Endometrium (tissue), 2 donors: ENCODE measurements around the gene NTF3.

ENCODE experiments used
- FAIRE-seq: peaks from 2 replicates; lab custom pipeline; 2012; peaks lifted over from hg19 to GRCh38; lab: Jason Lieb, UNC
- donor health status: control.
- donor health status: control.

NTF3 gene

DNA sequence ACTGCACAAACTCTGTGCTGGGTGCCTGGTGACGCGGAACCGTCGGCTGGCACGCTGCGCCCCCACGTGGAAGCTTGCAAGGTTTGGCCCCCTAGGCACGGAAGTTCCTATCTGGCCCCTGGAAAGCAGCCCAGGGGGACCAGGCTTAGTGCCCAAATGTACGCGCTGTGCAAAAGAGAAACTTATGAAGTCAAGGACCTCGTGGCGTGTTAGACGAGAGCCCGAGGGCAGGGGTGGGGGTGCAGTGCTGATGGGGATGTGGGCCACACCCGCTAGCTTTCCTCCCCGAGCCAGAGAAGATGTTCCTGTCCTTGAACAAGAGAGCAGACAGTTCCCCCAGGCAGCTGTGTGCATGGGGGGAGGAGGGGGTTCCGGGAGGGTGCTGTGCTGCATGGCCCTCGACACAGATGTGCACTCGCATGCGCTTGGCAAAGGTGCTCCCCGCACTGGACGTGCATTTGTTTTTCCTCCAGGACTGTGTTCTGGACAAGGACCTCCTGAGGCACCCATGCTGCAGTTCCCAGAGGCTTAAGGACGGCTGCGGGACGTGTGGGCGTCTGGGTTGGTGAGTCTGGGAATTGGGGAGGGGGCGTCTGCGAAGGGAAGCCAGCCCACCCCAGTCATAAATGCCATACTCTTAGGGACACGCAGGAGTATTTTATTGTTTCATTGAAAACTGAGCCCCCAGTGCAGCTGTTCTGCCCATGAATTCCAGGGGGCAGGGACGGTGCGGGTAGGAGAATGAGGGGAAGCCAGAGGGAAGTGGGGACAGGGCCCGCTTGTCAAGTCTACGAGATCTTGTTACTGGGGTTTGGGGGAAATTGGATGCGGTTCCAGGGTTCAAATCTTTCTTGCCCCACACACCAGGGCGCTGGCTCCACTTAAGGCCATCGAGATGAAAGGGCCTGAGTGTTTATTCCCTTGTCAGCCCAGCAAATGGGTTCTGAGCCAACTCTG, 80.0 kb downstream of the NTF3 start:
- no peak for FAIRE-seq

DNA sequence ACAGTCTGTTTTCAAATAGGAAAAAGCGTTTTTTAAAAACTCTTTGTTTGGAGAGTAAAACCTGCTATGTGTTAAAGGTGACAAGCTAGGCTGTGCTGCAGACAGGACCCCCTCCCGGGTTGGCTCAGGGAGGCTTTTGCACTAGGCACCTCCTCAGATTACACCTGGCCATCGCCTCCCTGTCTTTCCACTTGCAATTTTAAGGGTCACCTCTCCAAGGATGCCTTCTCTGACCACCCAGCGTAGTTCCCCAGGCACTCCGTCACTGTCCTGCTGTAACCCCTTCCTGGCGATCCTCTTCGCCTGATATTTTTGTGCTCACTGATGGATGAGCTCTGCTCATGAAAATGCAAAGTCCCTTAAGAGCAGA, 80.7 kb downstream of the NTF3 start:
- no peak for FAIRE-seq

GRCh38 chr12:5513406-5513805, 81.5 kb downstream of the NTF3 start:
- FAIRE-seq: no peak

DNA sequence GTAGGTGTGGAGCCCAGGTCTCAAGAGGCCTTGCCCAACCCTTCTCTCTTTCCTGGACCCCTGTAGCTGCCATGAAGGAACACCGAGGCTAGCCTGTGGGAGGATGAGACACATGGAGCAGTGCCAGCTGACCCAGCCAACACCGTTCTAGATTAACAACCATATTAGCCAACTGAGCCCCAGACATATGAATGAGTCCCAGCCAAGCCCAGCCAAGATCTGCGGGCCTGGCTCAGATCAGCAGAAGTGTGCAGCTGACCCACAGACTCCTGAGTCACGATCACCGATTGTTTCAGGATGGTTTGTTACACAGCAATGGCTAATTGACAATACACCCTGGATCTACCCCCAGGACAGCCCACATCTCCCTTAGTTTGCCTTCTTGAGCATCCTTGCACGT, 82.1 kb downstream of the NTF3 start:
- FAIRE-seq: no peak

DNA sequence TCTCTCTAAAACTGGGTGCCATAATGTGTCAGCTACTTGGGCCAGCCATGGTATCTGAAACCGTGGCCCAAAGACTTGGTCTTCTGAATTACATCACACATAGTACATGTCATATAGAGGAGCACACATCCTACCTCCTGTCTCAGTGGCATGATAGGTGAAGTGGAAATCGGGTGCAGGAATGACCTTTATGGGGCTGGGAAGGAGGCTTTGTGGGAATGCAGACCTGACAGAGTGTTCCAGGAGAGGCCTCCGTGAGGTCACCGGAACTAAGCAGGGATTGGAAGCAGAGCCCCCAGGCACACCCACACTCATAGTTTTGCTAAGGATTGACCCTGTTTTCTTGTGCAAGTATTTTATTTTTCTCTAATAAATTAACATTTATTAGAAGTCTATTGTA, 82.6 kb downstream of the NTF3 start:
- FAIRE-seq: no peak

- no peak for FAIRE-seq
Measured at GRCh38 chr12:5515458-5515857, 83.5 kb downstream of the NTF3 start.

- FAIRE-seq: no peak
Measured at GRCh38 chr12:5516371-5517241, 84.7 kb downstream of the NTF3 start.

GRCh38 chr12:5518584-5519365, 86.9 kb downstream of the NTF3 start:
- FAIRE-seq: no peak

GRCh38 chr12:5520037-5520436, 88.1 kb downstream of the NTF3 start:
- FAIRE-seq: no peak

DNA sequence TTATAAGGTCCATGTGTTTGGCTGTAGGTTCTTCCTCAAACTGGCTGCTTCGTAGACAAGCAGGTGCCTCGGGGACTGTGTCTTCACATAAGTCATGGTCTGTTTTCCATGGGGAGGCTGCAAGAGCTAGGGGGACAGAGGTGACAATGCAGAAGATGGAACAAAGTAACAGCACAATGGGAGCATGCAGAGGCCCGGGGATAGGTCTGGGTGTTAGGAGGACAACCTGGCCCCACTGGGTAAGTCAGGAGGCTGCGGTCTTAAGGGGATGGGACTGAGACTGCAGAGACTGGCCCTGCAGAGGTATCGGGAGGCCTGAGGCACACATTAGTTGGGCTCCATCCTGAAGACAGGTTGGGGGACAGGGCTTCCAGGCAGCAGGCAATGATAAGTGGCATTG, 88.9 kb downstream of the NTF3 start:
- no peak for FAIRE-seq

DNA sequence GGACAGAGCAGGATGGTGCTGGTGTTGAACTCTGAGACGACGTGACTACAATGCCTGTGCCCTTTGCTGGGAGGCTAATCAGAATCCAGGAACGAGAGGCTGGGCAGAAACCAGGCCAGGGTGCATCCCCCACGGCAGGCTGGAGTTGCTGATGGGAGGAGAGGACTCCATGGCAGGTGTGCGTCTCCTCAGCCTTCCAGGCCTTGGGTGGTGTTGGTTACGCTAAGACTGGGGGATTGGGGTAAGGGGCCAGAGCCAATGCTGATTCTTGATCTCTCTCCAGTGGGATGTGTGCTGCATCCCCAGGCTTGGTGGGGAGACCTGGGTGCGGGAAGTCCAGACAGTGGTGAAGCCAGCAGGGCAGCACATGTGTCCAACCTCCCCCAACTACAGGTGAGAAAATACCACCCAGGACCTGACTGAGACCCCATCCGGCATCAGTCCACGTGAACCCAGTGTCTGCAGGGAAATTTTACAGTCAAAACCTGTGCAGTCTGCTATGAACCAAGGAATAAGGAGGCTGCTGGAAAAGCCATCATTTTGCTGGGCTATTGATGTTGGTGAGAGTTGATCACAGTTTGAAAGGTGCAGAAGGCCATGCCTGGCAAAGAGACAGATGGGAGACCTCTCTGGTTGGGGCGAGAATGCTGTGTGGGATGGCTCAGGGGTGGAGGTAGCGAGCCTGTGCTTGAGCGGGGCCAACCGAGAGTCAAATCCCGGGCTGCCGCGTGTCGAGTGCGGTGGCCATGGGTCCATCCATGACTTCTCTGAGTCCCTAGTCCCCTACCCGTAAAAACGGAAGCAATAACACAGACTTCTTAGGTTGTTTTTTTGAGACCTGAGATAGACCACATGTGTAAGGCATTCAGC, 89.8 kb downstream of the NTF3 start:
- FAIRE-seq: no peak

- FAIRE-seq: no peak
Measured at GRCh38 chr12:5522432-5523335, 90.8 kb downstream of the NTF3 start.

DNA sequence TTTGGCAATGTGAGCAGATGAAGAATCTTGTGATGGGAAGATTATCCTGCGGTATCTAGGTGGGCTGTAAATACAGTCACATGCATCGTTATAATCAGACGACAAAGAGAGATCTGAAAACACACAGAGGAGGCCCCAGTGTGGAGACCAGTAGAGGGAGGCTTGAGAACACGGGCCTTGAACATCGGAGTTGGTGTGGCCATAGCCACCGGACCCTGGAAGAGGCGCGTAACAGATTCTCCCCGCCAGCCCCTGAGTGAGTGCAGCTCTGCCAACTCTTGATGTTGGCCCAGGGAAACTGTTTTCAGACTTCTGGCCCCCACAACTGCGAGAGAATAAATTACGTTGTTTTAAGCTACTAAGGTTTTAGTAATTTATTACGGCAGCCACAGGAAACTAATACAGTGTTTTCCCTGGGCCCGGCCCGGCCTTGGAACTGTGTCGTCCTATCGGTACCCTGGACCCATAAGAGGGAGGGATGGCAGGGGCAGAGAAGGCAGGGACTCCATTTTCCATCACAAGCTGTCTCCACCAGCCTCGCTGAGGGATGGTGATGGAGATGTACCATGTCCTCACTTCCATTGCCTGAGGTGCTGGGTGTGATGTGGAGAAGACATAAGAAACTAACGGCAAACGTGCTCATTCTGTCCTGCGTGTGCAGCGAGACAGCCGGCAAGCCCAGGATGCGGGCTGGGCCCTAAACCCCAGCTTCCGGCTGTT, 91.6 kb downstream of the NTF3 start:
- no peak for FAIRE-seq

GRCh38 chr12:5524116-5524768, 92.3 kb downstream of the NTF3 start:
- FAIRE-seq: no peak

- FAIRE-seq: no peak
Measured at GRCh38 chr12:5524769-5525436, 93.0 kb downstream of the NTF3 start.

- FAIRE-seq: no peak
Measured at GRCh38 chr12:5525783-5526367, 94.0 kb downstream of the NTF3 start.

DNA sequence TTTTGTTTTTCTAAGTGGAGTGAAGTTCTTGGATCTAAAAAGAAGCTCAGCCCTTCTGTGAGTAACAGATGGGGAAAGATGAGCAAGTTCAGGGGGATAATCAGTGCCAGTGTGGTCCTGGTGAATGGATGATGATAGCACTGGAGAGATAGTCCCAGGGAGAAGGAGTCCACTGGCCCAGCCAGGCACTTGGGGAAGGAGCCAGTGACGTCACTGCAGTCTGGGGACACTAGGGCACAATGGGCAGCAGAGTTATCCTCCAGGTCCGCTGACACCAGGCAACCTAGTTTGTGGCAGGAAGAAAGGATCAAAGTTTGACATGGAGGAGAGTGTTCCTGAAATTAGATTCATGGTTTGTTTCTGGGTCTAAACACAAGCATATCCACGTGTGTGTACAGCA, 101.5 kb downstream of the NTF3 start:
- FAIRE-seq: no peak
